B cell (primary cell): ENCODE measurements around the gene DDX10. TPM values are rescaled to one million over a fixed set of nuclear protein-coding genes. Genes with fewer than 3 reads are reported as not detected.

Source experiments
- ATAC-seq: fragments of 200-7000 bp; cut with Tn5 transposase; one replicate; pipeline ENCODE4 v1.10.0; 2021; ENCODE audit warnings: low read depth, mild to moderate bottlenecking, moderate number of reproducible peaks, moderate library complexity
- CTCF ChIA-PET: fragments of 350-600 bp; sonication (Branson Sonifier 250); formaldehyde crosslinking; loops from one replicate; lab custom pipeline; 2021; ENCODE audit warnings: antibody characterized with exemption, inconsistent platforms; lab: Charles Lee
- POLR2A ChIA-PET: fragments of 350-600 bp; sonication (Branson Sonifier 250); formaldehyde crosslinking; loops from one replicate; lab custom pipeline; 2021; ENCODE audit warnings: antibody characterized with exemption; lab: Charles Lee
- DNase-seq: peaks from one replicate; pipeline ENCODE4 v3.0.0; 2013
- H2AFZ ChIP-seq: 2 replicates; pipeline ENCODE4 v1.6.1; 2012; ENCODE audit warnings: mild to moderate bottlenecking, low read depth, low read length; ENCODE audit not compliant: insufficient read depth, poor library complexity, severe bottlenecking
- H3K27ac ChIP-seq, 2 donors: 1 replicate in 1 of 2; 2 replicates in 1 of 2; pipeline ENCODE4 v1.5.1; 2012 to 2013; ENCODE audit warnings: low read length in 2 of 2, mild to moderate bottlenecking in 2 of 2, moderate library complexity in 1 of 2
- H3K27me3 ChIP-seq, 4 experiments: fragments of 200-600 bp in 1 of 4; sonication (generic) in 1 of 4; replicated peaks in 1 of 4; 1 replicate in 2 of 4; 2 replicates in 2 of 4; pipeline versions ENCODE4 v1.6.1 to v1.7.0; 2013 to 2016; ENCODE audit warnings: low read length in 3 of 4, mild to moderate bottlenecking in 2 of 4, mixed read lengths in 1 of 4, moderate library complexity in 1 of 4; ENCODE audit not compliant: insufficient read depth in 4 of 4, control insufficient read depth in 3 of 4; ENCODE audit errors: control extremely low read depth in 1 of 4
- H3K36me3 ChIP-seq, 2 experiments: replicated peaks in 1 of 2; 1 replicate in 1 of 2; 2 replicates in 1 of 2; pipeline versions ENCODE4 v1.6.1 to v1.7.1; 2013; ENCODE audit warnings: low read length in 1 of 2; ENCODE audit not compliant: insufficient read depth in 2 of 2, control insufficient read depth in 1 of 2; ENCODE audit errors: control extremely low read depth in 1 of 2, extremely low read depth in 1 of 2
- H3K4me1 ChIP-seq, 2 donors: fragments of 200-600 bp in 1 of 2; sonication (generic) in 1 of 2; 1 replicate in 1 of 2; 2 replicates in 1 of 2; pipeline versions ENCODE4 v1.5.1 to v1.6.1; 2013 to 2017; ENCODE audit warnings: low read length in 2 of 2; ENCODE audit not compliant: control insufficient read depth in 2 of 2, insufficient read depth in 2 of 2
- H3K4me2 ChIP-seq: replicated peaks from 2 replicates; pipeline ENCODE3; 2012; ENCODE audit warnings: mild to moderate bottlenecking, low read depth, low read length; ENCODE audit not compliant: poor library complexity, severe bottlenecking
- H3K4me3 ChIP-seq, 5 experiments: fragments of 200-600 bp in 1 of 5; sonication (generic) in 1 of 5; 1 replicate in 3 of 5; 2 replicates in 2 of 5; pipeline versions ENCODE4 v1.5.1 to v1.7.0; 2011 to 2016; ENCODE audit warnings: low read length in 4 of 5, mild to moderate bottlenecking in 4 of 5, low read depth in 2 of 5, control low read depth in 1 of 5, moderate library complexity in 1 of 5; ENCODE audit not compliant: insufficient read depth in 1 of 5; ENCODE audit errors: control extremely low read depth in 1 of 5, extremely low read depth in 1 of 5
- H3K79me2 ChIP-seq: fragments of 200-600 bp; sonication (generic); one replicate; pipeline ENCODE4 v1.6.0; 2016; ENCODE audit warnings: low read length; ENCODE audit not compliant: control insufficient read depth, insufficient read depth
- H3K9ac ChIP-seq: fragments of 200-600 bp; sonication (generic); 2 replicates; pipeline ENCODE4 v1.6.1; 2017; ENCODE audit warnings: mild to moderate bottlenecking, low read length, moderate library complexity
- H3K9me3 ChIP-seq, 3 donors: one replicate each; pipeline versions ENCODE4 v1.6.1 to v1.7.1; 2013; ENCODE audit warnings: low read length in 2 of 3; ENCODE audit not compliant: control insufficient read depth in 2 of 3, insufficient read depth in 1 of 3; ENCODE audit errors: control extremely low read depth in 1 of 3
- H4K20me1 ChIP-seq: 2 replicates; pipeline ENCODE4 v1.6.0; 2012; ENCODE audit warnings: mild to moderate bottlenecking, low read length; ENCODE audit not compliant: insufficient read depth, control insufficient read depth, poor library complexity, severe bottlenecking
- H3K27ac Mint-ChIP-seq: one replicate; pipeline ENCODE4 v1.8.0; 2021; ENCODE audit warnings: mixed read lengths
- H3K27me3 Mint-ChIP-seq: one replicate; pipeline ENCODE4 v1.8.0; 2021; ENCODE audit warnings: mixed read lengths
- H3K4me1 Mint-ChIP-seq: one replicate; pipeline ENCODE4 v1.8.0; 2021; ENCODE audit warnings: mixed read lengths
- H3K4me3 Mint-ChIP-seq: one replicate; pipeline ENCODE4 v1.8.0; 2021; ENCODE audit warnings: mixed read lengths
- H3K9me3 Mint-ChIP-seq: one replicate; pipeline ENCODE4 v1.8.0; 2022; ENCODE audit warnings: mixed read lengths; ENCODE audit not compliant: insufficient read depth
- CTCF ChIP-seq: fragments of 200-600 bp; IDR thresholded peaks from one replicate; pipeline ENCODE4 v1.8.0; 2022; ENCODE audit warnings: antibody characterized with exemption, mild to moderate bottlenecking
- EZH2 ChIP-seq: IDR thresholded peaks from 2 replicates; pipeline ENCODE4 v1.6.1; 2012; ENCODE audit warnings: borderline replicate concordance, low read depth, mild to moderate bottlenecking, moderate library complexity, low read length; ENCODE audit not compliant: insufficient read depth, poor library complexity, severe bottlenecking
- WGBS: methylation state at CpG from one replicate; pipeline ENCODE4 v1.1.5; 2013; ENCODE audit warnings: missing lambda C conversion rate; ENCODE audit not compliant: insufficient coverage; 5-methylcytosine and 5-hydroxymethylcytosine counted together
- intact Hi-C: fragments of 100-400 bp; cut with micrococcal nuclease; formaldehyde crosslinking; loops from one replicate; pipeline ENCODE4 v1.10.0; 2022
- polyA plus RNA-seq: library from polyadenylated mRNA; depleted of rRNA; stranded (reverse); fragments of >200 nt; gene quantifications from 2 replicates; pipeline ENCODE4 v1.2.3, GENCODE V29; 2012
- total RNA-seq, 2 donors: library from RNA; stranded (reverse); fragments of 120-200 nt in 1 of 2; gene quantifications; 1 replicate in 1 of 2; 2 replicates in 1 of 2; pipeline versions ENCODE4 v1.2.3 to v1.2.4, GENCODE V29; 2013 to 2022

Gene DDX10
- total and polyA plus RNA-seq, 2 donors (not counting 1 experiment from before 2014, with no cell fraction given), result 15.6 to 30.6 TPM

- Histone ChIP-seq H3K4me2 (no peak overlapping the region), H3K9me3 (no peaks in the 10 kb centered on the region), H3K36me3 (no peaks in the 10 kb centered on the region), H3K4me1 (no peaks in the 10 kb centered on the region), H3K4me3 (no peak overlapping the region), H4K20me1 (no peaks in the 10 kb centered on the region), H3K27me3 (no peaks in the 10 kb centered on the region), H3K9ac (no peak overlapping the region), H2AFZ (no peak overlapping the region), H3K27ac (no peak overlapping the region), H3K79me2 (no peaks in the 10 kb centered on the region)
- CTCF ChIA-PET, result no interaction called here
- Mint-ChIP-seq H3K4me1 (no peaks in the 10 kb centered on the region), H3K27me3 (no peaks in the 10 kb centered on the region), H3K4me3 (no peak overlapping the region), H3K27ac (no peak overlapping the region), H3K9me3 (no peaks in the 10 kb centered on the region)
- TF ChIP-seq EZH2 (no peak), CTCF (no peak)
- POLR2A ChIA-PET, result no interaction called here
- intact Hi-C loops, result no loop called here
- ATAC-seq, result no peak
- DNase-seq, result no peak
- no CpG with 5 or more reads among the region's 2 CpGs for WGBS
These were observed 266.3 kb downstream of the DDX10 start for GRCh38 chr11:108931168-108931567.

GRCh38 chr11:108933630-108934029 is 268.8 kb downstream of the DDX10 start:
- Histone ChIP-seq H3K9ac (no peak overlapping the region), H4K20me1 (no peaks in the 10 kb centered on the region), H2AFZ (no peak overlapping the region), H3K79me2 (no peaks in the 10 kb centered on the region), H3K4me2 (no peak overlapping the region), H3K27me3 (no peaks in the 10 kb centered on the region), H3K9me3 (no peaks in the 10 kb centered on the region), H3K36me3 (no peaks in the 10 kb centered on the region), H3K4me1 (no peaks in the 10 kb centered on the region), H3K4me3 (no peak overlapping the region), H3K27ac (no peak overlapping the region)
- Mint-ChIP-seq H3K9me3 (no peaks in the 10 kb centered on the region), H3K4me1 (no peaks in the 10 kb centered on the region), H3K4me3 (no peak overlapping the region), H3K27me3 (no peaks in the 10 kb centered on the region), H3K27ac (no peak overlapping the region)
- POLR2A ChIA-PET, result no interaction called here
- no peak for ATAC-seq
- no peak for DNase-seq
- 100% methylated on average over 1 of the region's 2 CpGs for WGBS
- CTCF ChIA-PET, result no interaction called here
- intact Hi-C loops, result no loop called here
- TF ChIP-seq CTCF (no peak), EZH2 (no peak)
